HepG2 (cell line): ENCODE measurements around the gene UBE2L6. TPM values are rescaled to one million over a fixed set of nuclear protein-coding genes. Genes with fewer than 3 reads are reported as not detected.

Source experiments
- ARNTL ChIP-seq: sonication (generic); formaldehyde crosslinking; IDR thresholded peaks from 2 replicates; pipeline ENCODE4 v1.4.0; 2020; ENCODE audit warnings: mild to moderate bottlenecking, missing genetic modification reagents
- CEBPG ChIP-seq: IDR thresholded peaks from 2 replicates; pipeline ENCODE4 v1.6.1; 2016
- FOXA1 ChIP-seq, 2 experiments: fragments of 450-650 bp in 1 of 2; sonication (generic) in 1 of 2; formaldehyde crosslinking in 1 of 2; IDR thresholded peaks; 2 replicates each; pipeline versions ENCODE4 v1.4.0 to v1.6.1; 2016 to 2020; ENCODE audit warnings: missing genetic modification reagents in 1 of 2
- FOXC1 ChIP-seq: sonication (generic); formaldehyde crosslinking; IDR thresholded peaks from 2 replicates; pipeline ENCODE4 v1.8.0; 2022; ENCODE audit warnings: mild to moderate bottlenecking, missing genetic modification reagents, borderline replicate concordance
- HDAC2 ChIP-seq: sonication (generic); formaldehyde crosslinking; IDR thresholded peaks from 2 replicates; pipeline ENCODE4 v1.4.0; 2020; ENCODE audit warnings: missing genetic modification reagents
- HHEX ChIP-seq: IDR thresholded peaks from 2 replicates; pipeline ENCODE4 v1.6.1; 2016; ENCODE audit warnings: control low read depth
- KDM2A ChIP-seq: sonication (generic); formaldehyde crosslinking; IDR thresholded peaks from 2 replicates; pipeline ENCODE4 v1.4.0; 2020; ENCODE audit warnings: low read depth, missing genetic modification reagents, borderline replicate concordance
- MAF1 ChIP-seq: sonication (generic); formaldehyde crosslinking; IDR thresholded peaks from 2 replicates; pipeline ENCODE4 v1.5.0; 2020; ENCODE audit warnings: missing genetic modification reagents, borderline replicate concordance
- MED8 ChIP-seq: sonication (generic); formaldehyde crosslinking; IDR thresholded peaks from 2 replicates; pipeline ENCODE4 v1.8.1; 2023; ENCODE audit warnings: mild to moderate bottlenecking, missing genetic modification reagents; ENCODE audit not compliant: insufficient replicate concordance
- MXD3 ChIP-seq: IDR thresholded peaks from 2 replicates; pipeline ENCODE4 v1.6.1; 2016; ENCODE audit warnings: mild to moderate bottlenecking, missing biosample characterization, missing genetic modification reagents
- NCOR1 ChIP-seq: fragments of 200-600 bp; sonication (generic); IDR thresholded peaks from 2 replicates; pipeline ENCODE4 v1.7.0; 2017; ENCODE audit warnings: antibody characterized with exemption, low read length, borderline replicate concordance
- NRL ChIP-seq: sonication (generic); formaldehyde crosslinking; IDR thresholded peaks from 2 replicates; pipeline ENCODE4 v1.5.0; 2020; ENCODE audit warnings: missing genetic modification reagents, mild to moderate bottlenecking, moderate library complexity, borderline replicate concordance
- PHF5A ChIP-seq: IDR thresholded peaks from one replicate; pipeline ENCODE4 v1.6.1; 2018; ENCODE audit warnings: low read depth, missing genetic modification reagents; ENCODE audit not compliant: unreplicated experiment
- POGZ ChIP-seq: sonication (generic); formaldehyde crosslinking; IDR thresholded peaks from 2 replicates; pipeline ENCODE4 v1.4.0; 2020; ENCODE audit warnings: mild to moderate bottlenecking, missing genetic modification reagents
- SRSF4 ChIP-seq: fragments of 200-400 bp; formaldehyde crosslinking; IDR thresholded peaks from one replicate; pipeline ENCODE4 v1.6.1; 2018; ENCODE audit warnings: mild to moderate bottlenecking, low read depth, low read length, moderate library complexity; ENCODE audit not compliant: poor library complexity, severe bottlenecking
- TBX2 ChIP-seq: sonication (generic); formaldehyde crosslinking; IDR thresholded peaks from 2 replicates; pipeline ENCODE4 v1.5.0; 2020; ENCODE audit warnings: missing genetic modification reagents, mild to moderate bottlenecking, borderline replicate concordance
- XBP1 ChIP-seq: sonication (generic); formaldehyde crosslinking; IDR thresholded peaks from 2 replicates; pipeline ENCODE4 v1.5.0; 2020; ENCODE audit warnings: missing genetic modification reagents
- ZFY ChIP-seq: sonication (generic); formaldehyde crosslinking; IDR thresholded peaks from 2 replicates; pipeline ENCODE4 v1.4.0; 2020; ENCODE audit warnings: missing genetic modification reagents
- ZNF224 ChIP-seq: sonication (generic); formaldehyde crosslinking; IDR thresholded peaks from 2 replicates; pipeline ENCODE4 v1.5.0; 2020; ENCODE audit warnings: mild to moderate bottlenecking, missing genetic modification reagents
- ZNF644 ChIP-seq: IDR thresholded peaks from 2 replicates; pipeline ENCODE4 v1.6.1; 2016; ENCODE audit warnings: low read depth
- ZSCAN30 ChIP-seq: sonication (generic); formaldehyde crosslinking; IDR thresholded peaks from 2 replicates; pipeline ENCODE4 v1.5.0; 2020; ENCODE audit warnings: mild to moderate bottlenecking, missing genetic modification reagents
- polyA plus RNA-seq, 8 experiments: library from polyadenylated mRNA; depleted of rRNA in 3 of 8; stranded (reverse) in 7 of 8; unstranded in 1 of 8; fragments of >200 nt; fragmentation: Illumina TruSeq in 4 of 8; extraction: Trizol in 4 of 8; gene quantifications; 2 replicates each; pipeline versions ENCODE4 v1.2.1 to v1.2.3, GENCODE V29; 2011 to 2016; ENCODE audit warnings: low read depth in 4 of 8, missing spikeins in 1 of 8, mixed read lengths in 1 of 8; ENCODE audit not compliant: insufficient read depth in 1 of 8
- total RNA-seq, 5 experiments: library from RNA; depleted of rRNA; stranded (reverse); fragments of >200 nt; fragmentation: Illumina TruSeq; extraction: Trizol; gene quantifications; 2 replicates each; pipeline ENCODE4 v1.2.3, GENCODE V29; 2016; ENCODE audit warnings: low read depth in 1 of 5
- TF ChIP-seq, protein P1 (sequence below): sonication (generic); formaldehyde crosslinking; IDR thresholded peaks from 2 replicates; pipeline ENCODE4 v1.5.1; 2020; ENCODE audit warnings: mild to moderate bottlenecking, moderate library complexity, missing genetic modification reagents
- TF ChIP-seq, protein P2 (sequence below), 2 experiments: IDR thresholded peaks; 2 replicates each; pipeline ENCODE4 v1.6.1; 2011 to 2012; ENCODE audit warnings: low read length in 2 of 2, borderline replicate concordance in 1 of 2, low read depth in 1 of 2, mild to moderate bottlenecking in 1 of 2, moderate library complexity in 1 of 2

The UBE2L6 gene
- total and polyA plus RNA-seq, 2 of the 13 experiments (the other 11 are each of a cell fraction or from before 2014, with no cell fraction given): 30.3 to 30.4 TPM

- TF ChIP-seq NCOR1 (no peak), HHEX (CRISPR knock-in tag) (no peak), ZSCAN30 (CRISPR knock-in tag) (no peak), TBX2 (CRISPR knock-in tag) (0 out of 2 replicates have a peak, but pooled peaks have one; percentile 37), ARNTL (CRISPR knock-in tag) (no peak), ZNF224 (CRISPR knock-in tag) (no peak), MXD3 (CRISPR knock-in tag) (no peak), KDM2A (CRISPR knock-in tag) (no peak), XBP1 (CRISPR knock-in tag) (no peak), FOXC1 (CRISPR knock-in tag) (no peak), POGZ (CRISPR knock-in tag) (no peak), FOXA1 (IDR thresholded peaks at IDR 0.05) (no peak), FOXA1 (CRISPR knock-in tag; IDR thresholded peaks at IDR 0.05) (peak; percentile 69), MAF1 (CRISPR knock-in tag) (no peak), CEBPG (CRISPR knock-in tag) (0 out of 2 replicates have a peak, but pooled peaks have one; percentile 6), NRL (no peak), SRSF4 (no peak), MED8 (CRISPR knock-in tag) (no peak), HDAC2 (CRISPR knock-in tag) (0 out of 2 replicates have a peak, but pooled peaks have one; percentile 32), ZFY (CRISPR knock-in tag) (0 out of 2 replicates have a peak, but pooled peaks have one; percentile 34), PHF5A (CRISPR knock-in tag) (no peak), ZNF644 (peak; percentile 67; the same call in 1 of the 2 replicates)
- TF ChIP-seq, protein P1, sequence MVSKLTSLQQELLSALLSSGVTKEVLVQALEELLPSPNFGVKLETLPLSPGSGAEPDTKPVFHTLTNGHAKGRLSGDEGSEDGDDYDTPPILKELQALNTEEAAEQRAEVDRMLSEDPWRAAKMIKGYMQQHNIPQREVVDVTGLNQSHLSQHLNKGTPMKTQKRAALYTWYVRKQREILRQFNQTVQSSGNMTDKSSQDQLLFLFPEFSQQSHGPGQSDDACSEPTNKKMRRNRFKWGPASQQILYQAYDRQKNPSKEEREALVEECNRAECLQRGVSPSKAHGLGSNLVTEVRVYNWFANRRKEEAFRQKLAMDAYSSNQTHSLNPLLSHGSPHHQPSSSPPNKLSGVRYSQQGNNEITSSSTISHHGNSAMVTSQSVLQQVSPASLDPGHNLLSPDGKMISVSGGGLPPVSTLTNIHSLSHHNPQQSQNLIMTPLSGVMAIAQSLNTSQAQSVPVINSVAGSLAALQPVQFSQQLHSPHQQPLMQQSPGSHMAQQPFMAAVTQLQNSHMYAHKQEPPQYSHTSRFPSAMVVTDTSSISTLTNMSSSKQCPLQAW (CRISPR knock-in tag): no peak
- TF ChIP-seq, protein P2, sequence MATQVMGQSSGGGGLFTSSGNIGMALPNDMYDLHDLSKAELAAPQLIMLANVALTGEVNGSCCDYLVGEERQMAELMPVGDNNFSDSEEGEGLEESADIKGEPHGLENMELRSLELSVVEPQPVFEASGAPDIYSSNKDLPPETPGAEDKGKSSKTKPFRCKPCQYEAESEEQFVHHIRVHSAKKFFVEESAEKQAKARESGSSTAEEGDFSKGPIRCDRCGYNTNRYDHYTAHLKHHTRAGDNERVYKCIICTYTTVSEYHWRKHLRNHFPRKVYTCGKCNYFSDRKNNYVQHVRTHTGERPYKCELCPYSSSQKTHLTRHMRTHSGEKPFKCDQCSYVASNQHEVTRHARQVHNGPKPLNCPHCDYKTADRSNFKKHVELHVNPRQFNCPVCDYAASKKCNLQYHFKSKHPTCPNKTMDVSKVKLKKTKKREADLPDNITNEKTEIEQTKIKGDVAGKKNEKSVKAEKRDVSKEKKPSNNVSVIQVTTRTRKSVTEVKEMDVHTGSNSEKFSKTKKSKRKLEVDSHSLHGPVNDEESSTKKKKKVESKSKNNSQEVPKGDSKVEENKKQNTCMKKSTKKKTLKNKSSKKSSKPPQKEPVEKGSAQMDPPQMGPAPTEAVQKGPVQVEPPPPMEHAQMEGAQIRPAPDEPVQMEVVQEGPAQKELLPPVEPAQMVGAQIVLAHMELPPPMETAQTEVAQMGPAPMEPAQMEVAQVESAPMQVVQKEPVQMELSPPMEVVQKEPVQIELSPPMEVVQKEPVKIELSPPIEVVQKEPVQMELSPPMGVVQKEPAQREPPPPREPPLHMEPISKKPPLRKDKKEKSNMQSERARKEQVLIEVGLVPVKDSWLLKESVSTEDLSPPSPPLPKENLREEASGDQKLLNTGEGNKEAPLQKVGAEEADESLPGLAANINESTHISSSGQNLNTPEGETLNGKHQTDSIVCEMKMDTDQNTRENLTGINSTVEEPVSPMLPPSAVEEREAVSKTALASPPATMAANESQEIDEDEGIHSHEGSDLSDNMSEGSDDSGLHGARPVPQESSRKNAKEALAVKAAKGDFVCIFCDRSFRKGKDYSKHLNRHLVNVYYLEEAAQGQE (IDR thresholded peaks at IDR 0.05; ENCODE audit: borderline replicate concordance in 1 of 2, low read depth in 1 of 2, low read length in 2 of 2): no peak
Measured at GRCh38 chr11:57504511-57504910, 63.0 kb downstream of the UBE2L6 start (continued).
